ENCODE results near the gene CCDC9. TPM values are rescaled to one million over a fixed set of nuclear protein-coding genes. Genes with fewer than 3 reads are reported as not detected.
A peak's percentile ranks its signal among the peaks of the same experiment; 100 is the strongest.

The CCDC9 gene
- total and polyA plus RNA-seq, 2 of the 13 experiments (the other 11 are each of a cell fraction or from before 2014, with no cell fraction given): 2.9 to 6.3 TPM

- TF ChIP-seq PAXIP1 (CRISPR knock-in tag; conservative IDR thresholded peaks at IDR 0.05) (peak; percentile 63), THAP11 (CRISPR knock-in tag; IDR thresholded peaks at IDR 0.05) (peak; percentile 57; the same call in 1 of the 2 replicates), ZNF318 (CRISPR knock-in tag; IDR thresholded peaks at IDR 0.05) (no peak), ZNF792 (CRISPR knock-in tag; IDR thresholded peaks at IDR 0.05) (peak; percentile 61; the same call in 1 of the 2 replicates), SRSF9 (IDR thresholded peaks at IDR 0.05; ENCODE audit: borderline replicate concordance, insufficient read depth, low read depth, low read length, poor library complexity, severe bottlenecking) (no peak), ZBTB7A (CRISPR knock-in tag; IDR thresholded peaks at IDR 0.05) (peak; percentile 61), ZC3H4 (CRISPR knock-in tag; IDR thresholded peaks at IDR 0.05; ENCODE audit: borderline replicate concordance) (no peak), ZSCAN29 (CRISPR knock-in tag; conservative IDR thresholded peaks at IDR 0.05) (0 out of 2 replicates have a peak, but pooled peaks have one; percentile 43), IRF2 (CRISPR knock-in tag; IDR thresholded peaks at IDR 0.05) (no peak), ZNF124 (CRISPR knock-in tag; IDR thresholded peaks at IDR 0.05) (no peak), SRF (IDR thresholded peaks at IDR 0.05; ENCODE audit: low read depth, low read length) (no peak), HMGXB3 (CRISPR knock-in tag; IDR thresholded peaks at IDR 0.05; ENCODE audit: borderline replicate concordance) (peak; percentile 51; the same call in 1 of the 2 replicates)
Measured at GRCh38 chr19:47273313-47274070, 17.2 kb downstream of the CCDC9 start (continued).
